IPS-18c (cell line): ENCODE results near the gene NUDT16L1.

Experiments used
- H3K4me3 ChIP-seq: 2 replicates; pipeline ENCODE4 v1.7.0; 2013; ENCODE audit warnings: low read depth, mild to moderate bottlenecking, low read length, moderate library complexity; ENCODE audit not compliant: insufficient read depth
- H3K9me3 ChIP-seq: one replicate; pipeline ENCODE4 v1.6.1; 2013; ENCODE audit warnings: mild to moderate bottlenecking, low read length, moderate library complexity; ENCODE audit not compliant: control insufficient read depth, insufficient read depth

NUDT16L1 gene

GRCh38 chr16:4699046-4699556 is 5.7 kb downstream of the NUDT16L1 start:
- no peaks in the 10 kb centered on the region for H3K9me3 ChIP-seq
- H3K4me3 ChIP-seq = no peak overlapping the region

- no peak overlapping the region for H3K4me3 ChIP-seq
- no peaks in the 10 kb centered on the region for H3K9me3 ChIP-seq
Observed at GRCh38 chr16:4700380-4700996, 7.1 kb downstream of the NUDT16L1 start.

GRCh38 chr16:4700997-4701743 is 7.8 kb downstream of the NUDT16L1 start:
- Histone ChIP-seq H3K9me3 (no peaks in the 10 kb centered on the region), H3K4me3 (no peak overlapping the region)

- Histone ChIP-seq H3K9me3 (no peaks in the 10 kb centered on the region), H3K4me3 (no peak overlapping the region)
Observed at GRCh38 chr16:4701791-4702465, 8.6 kb downstream of the NUDT16L1 start.

- no peaks in the 10 kb centered on the region for H3K9me3 ChIP-seq
- H3K4me3 ChIP-seq = no peak overlapping the region
Observed at GRCh38 chr16:4702466-4702808, 9.1 kb downstream of the NUDT16L1 start.

- no peaks in the 10 kb centered on the region for H3K9me3 ChIP-seq
Observed at GRCh38 chr16:4703906-4704305, 10.5 kb downstream of the NUDT16L1 start.

GRCh38 chr16:4704491-4704890 is 11.1 kb downstream of the NUDT16L1 start:
- Histone ChIP-seq H3K4me3 (no peak overlapping the region), H3K9me3 (no peaks in the 10 kb centered on the region)

More at GRCh38 chr16:4703906-4704305, 10.5 kb downstream of the NUDT16L1 start:
- no peak overlapping the region for H3K4me3 ChIP-seq

- H3K4me3 ChIP-seq = no peak overlapping the region
- H3K9me3 ChIP-seq = no peaks in the 10 kb centered on the region
Observed at GRCh38 chr16:4704913-4705312, 11.6 kb downstream of the NUDT16L1 start.

GRCh38 chr16:4706871-4707270 is 13.5 kb downstream of the NUDT16L1 start:
- Histone ChIP-seq H3K9me3 (no peaks in the 10 kb centered on the region), H3K4me3 (no peak overlapping the region)

GRCh38 chr16:4709481-4709880 is 16.1 kb downstream of the NUDT16L1 start:
- Histone ChIP-seq H3K9me3 (no peaks in the 10 kb centered on the region), H3K4me3 (no peak overlapping the region)

- no peaks in the 10 kb centered on the region for H3K9me3 ChIP-seq
- H3K4me3 ChIP-seq = no peak overlapping the region
Observed at GRCh38 chr16:4713663-4714501, 20.5 kb downstream of the NUDT16L1 start.

- H3K9me3 ChIP-seq = no peaks in the 10 kb centered on the region
- H3K4me3 ChIP-seq = no peak overlapping the region
Observed at GRCh38 chr16:4714996-4715395, 21.6 kb downstream of the NUDT16L1 start.

GRCh38 chr16:4718466-4718865 is 25.1 kb downstream of the NUDT16L1 start:
- H3K9me3 ChIP-seq = no peaks in the 10 kb centered on the region

GRCh38 chr16:4723071-4723767 is 29.9 kb downstream of the NUDT16L1 start:
- Histone ChIP-seq H3K9me3 (no peaks in the 10 kb centered on the region), H3K4me3 (no peak overlapping the region)

More at GRCh38 chr16:4718466-4718865, 25.1 kb downstream of the NUDT16L1 start:
- H3K4me3 ChIP-seq = no peak overlapping the region

GRCh38 chr16:4724661-4725270 is 31.4 kb downstream of the NUDT16L1 start:
- H3K4me3 ChIP-seq = no peak overlapping the region
- H3K9me3 ChIP-seq = no peaks in the 10 kb centered on the region

- Histone ChIP-seq H3K9me3 (no peaks in the 10 kb centered on the region), H3K4me3 (no peak overlapping the region)
Observed at GRCh38 chr16:4726616-4727015, 33.3 kb downstream of the NUDT16L1 start.
